Loucy (cell line): ENCODE measurements around the gene NRXN3.

Experiments used
- H2AFZ ChIP-seq: fragments of 200-600 bp; sonication (generic); 2 replicates; pipeline ENCODE4 v1.6.0; 2016; ENCODE audit warnings: antibody characterized with exemption, mild to moderate bottlenecking, low read length, moderate library complexity
- H3F3A ChIP-seq: fragments of 200-600 bp; 2 replicates; pipeline ENCODE4 v1.6.0; 2016; ENCODE audit warnings: antibody characterized with exemption, low read depth, mild to moderate bottlenecking
- H3K27me3 ChIP-seq: fragments of 200-600 bp; sonication (generic); 2 replicates; pipeline ENCODE4 v1.6.1; 2014; ENCODE audit warnings: low read length, mild to moderate bottlenecking; ENCODE audit not compliant: insufficient read depth, poor library complexity, severe bottlenecking
- H3K36me3 ChIP-seq: fragments of 200-600 bp; sonication (generic); 2 replicates; pipeline ENCODE4 v1.6.1; 2016; ENCODE audit warnings: low read length; ENCODE audit not compliant: insufficient read depth
- H3K4me1 ChIP-seq: fragments of 200-600 bp; sonication (generic); 2 replicates; pipeline ENCODE4 v1.5.1; 2014; ENCODE audit warnings: low read length, mild to moderate bottlenecking; ENCODE audit not compliant: insufficient read depth, poor library complexity, severe bottlenecking
- H3K4me2 ChIP-seq: fragments of 200-600 bp; sonication (generic); 2 replicates; pipeline ENCODE4 v1.6.0; 2014; ENCODE audit warnings: antibody characterized with exemption, low read length, low read depth, mild to moderate bottlenecking; ENCODE audit not compliant: poor library complexity, severe bottlenecking
- H3K4me3 ChIP-seq: fragments of 200-600 bp; sonication (generic); 2 replicates; pipeline ENCODE4 v1.5.1; 2014; ENCODE audit warnings: low read length, mild to moderate bottlenecking, mixed read lengths; ENCODE audit not compliant: poor library complexity, severe bottlenecking
- H3K79me2 ChIP-seq: fragments of 200-600 bp; sonication (generic); 2 replicates; pipeline ENCODE4 v1.6.1; 2014; ENCODE audit warnings: low read length; ENCODE audit not compliant: insufficient read depth
- H3K9ac ChIP-seq: fragments of 200-600 bp; sonication (generic); 2 replicates; pipeline ENCODE4 v1.6.0; 2014; ENCODE audit warnings: mild to moderate bottlenecking, low read depth, low read length, moderate library complexity; ENCODE audit not compliant: poor library complexity, severe bottlenecking
- H3K9me2 ChIP-seq: fragments of 200-600 bp; sonication (generic); replicated peaks from 2 replicates; pipeline ENCODE4 v1.6.1; 2016; ENCODE audit warnings: low read depth, low read length, mixed read lengths
- H3K9me3 ChIP-seq: fragments of 200-600 bp; sonication (generic); 2 replicates; pipeline ENCODE4 v1.6.1; 2014; ENCODE audit warnings: mild to moderate bottlenecking, antibody characterized with exemption, low read length, low read depth; ENCODE audit not compliant: insufficient read depth
- H4K20me1 ChIP-seq: fragments of 200-600 bp; sonication (generic); 2 replicates; pipeline ENCODE4 v1.6.0; 2014; ENCODE audit warnings: antibody characterized with exemption, low read length, mild to moderate bottlenecking; ENCODE audit not compliant: insufficient read depth, poor library complexity, severe bottlenecking
- EZH2phosphoT487 ChIP-seq: fragments of 200-600 bp; IDR thresholded peaks from 2 replicates; pipeline ENCODE4 v1.6.1; 2018; ENCODE audit warnings: antibody characterized with exemption, mild to moderate bottlenecking, moderate library complexity, borderline replicate concordance
- TF ChIP-seq, protein P1 (sequence below): fragments of 200-600 bp; sonication (generic); conservative IDR thresholded peaks from 2 replicates; pipeline ENCODE4 v1.5.1; 2014; ENCODE audit warnings: mild to moderate bottlenecking, antibody characterized with exemption, low read length

Gene NRXN3

DNA sequence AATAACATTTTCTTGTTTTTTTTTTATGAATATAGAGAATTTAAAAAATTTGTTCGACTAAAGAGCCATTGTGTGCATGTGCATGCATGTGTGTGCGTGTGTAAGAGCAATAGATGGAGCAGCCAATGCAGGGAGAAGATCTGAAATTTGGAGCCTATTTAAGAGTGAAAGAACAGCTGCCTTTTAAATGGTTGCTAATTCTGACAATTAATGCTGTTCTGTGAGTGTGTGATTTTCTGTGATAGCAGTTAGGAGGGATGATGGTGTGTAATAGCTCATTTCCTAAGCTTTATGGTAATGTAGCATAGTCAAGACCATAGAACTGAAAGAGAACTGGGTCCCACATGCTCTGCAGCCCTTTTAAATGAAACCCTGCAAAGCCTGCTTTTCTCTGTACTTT is 137.9 kb downstream of the NRXN3 start:
- no peak overlapping the region for H3K9ac ChIP-seq
- no peaks in the 10 kb centered on the region for H3K9me3 ChIP-seq
- no peaks in the 10 kb centered on the region for H3K9me2 ChIP-seq
- no peaks in the 10 kb centered on the region for H3K79me2 ChIP-seq
- no peaks in the 10 kb centered on the region for H3F3A ChIP-seq
- H2AFZ ChIP-seq: no peak overlapping the region
- no peaks in the 10 kb centered on the region for H4K20me1 ChIP-seq
- TF ChIP-seq, protein P1, sequence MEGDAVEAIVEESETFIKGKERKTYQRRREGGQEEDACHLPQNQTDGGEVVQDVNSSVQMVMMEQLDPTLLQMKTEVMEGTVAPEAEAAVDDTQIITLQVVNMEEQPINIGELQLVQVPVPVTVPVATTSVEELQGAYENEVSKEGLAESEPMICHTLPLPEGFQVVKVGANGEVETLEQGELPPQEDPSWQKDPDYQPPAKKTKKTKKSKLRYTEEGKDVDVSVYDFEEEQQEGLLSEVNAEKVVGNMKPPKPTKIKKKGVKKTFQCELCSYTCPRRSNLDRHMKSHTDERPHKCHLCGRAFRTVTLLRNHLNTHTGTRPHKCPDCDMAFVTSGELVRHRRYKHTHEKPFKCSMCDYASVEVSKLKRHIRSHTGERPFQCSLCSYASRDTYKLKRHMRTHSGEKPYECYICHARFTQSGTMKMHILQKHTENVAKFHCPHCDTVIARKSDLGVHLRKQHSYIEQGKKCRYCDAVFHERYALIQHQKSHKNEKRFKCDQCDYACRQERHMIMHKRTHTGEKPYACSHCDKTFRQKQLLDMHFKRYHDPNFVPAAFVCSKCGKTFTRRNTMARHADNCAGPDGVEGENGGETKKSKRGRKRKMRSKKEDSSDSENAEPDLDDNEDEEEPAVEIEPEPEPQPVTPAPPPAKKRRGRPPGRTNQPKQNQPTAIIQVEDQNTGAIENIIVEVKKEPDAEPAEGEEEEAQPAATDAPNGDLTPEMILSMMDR: no peak
- no peak for TF ChIP-seq EZH2phosphoT487
- no peak overlapping the region for H3K4me2 ChIP-seq
- H3K4me3 ChIP-seq: no peak overlapping the region
- no peaks in the 10 kb centered on the region for H3K27me3 ChIP-seq
- H3K4me1 ChIP-seq: no peaks in the 10 kb centered on the region
- H3K36me3 ChIP-seq: no peaks in the 10 kb centered on the region

DNA sequence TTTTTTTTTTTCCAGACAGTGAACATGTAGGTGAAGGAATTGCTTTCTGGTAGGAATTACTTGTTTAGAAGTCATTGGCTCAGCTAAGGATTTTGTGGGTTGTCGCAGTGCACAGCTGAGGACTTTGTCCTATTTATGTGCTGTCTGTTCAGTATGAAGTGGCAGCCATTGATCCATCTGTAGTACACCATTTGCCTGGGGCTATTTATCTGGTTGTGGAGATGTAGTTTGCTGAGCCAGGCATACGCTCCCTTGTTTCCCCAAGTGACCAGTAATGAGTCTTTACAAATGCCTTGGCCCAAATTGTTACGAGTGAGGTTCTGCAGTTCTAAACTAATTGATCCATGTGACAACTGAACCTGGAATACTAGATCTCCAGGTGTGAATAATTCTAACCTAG is 140.1 kb downstream of the NRXN3 start:
- no peaks in the 10 kb centered on the region for H4K20me1 ChIP-seq

DNA sequence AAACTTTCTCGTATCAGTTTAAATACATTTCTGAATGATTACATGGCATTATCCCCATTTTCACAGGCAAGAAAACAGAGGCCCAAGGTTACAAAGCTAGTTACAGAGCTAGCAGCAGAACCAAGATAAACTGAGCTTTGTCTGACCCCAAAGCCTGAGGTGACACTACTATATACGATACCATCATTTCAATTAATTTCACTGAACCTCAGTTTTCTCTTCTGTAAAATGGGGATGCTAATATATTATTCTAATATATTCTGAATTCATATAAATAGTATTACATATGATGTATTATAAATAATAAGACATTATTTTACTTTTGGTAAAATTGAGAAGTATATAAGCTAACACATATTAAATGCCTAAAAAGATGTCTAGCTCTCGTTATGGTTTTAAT is 143.3 kb downstream of the NRXN3 start:
- no peak overlapping the region for H2AFZ ChIP-seq
- H3K4me1 ChIP-seq: no peaks in the 10 kb centered on the region
- no peaks in the 10 kb centered on the region for H3K9me2 ChIP-seq
- H3K36me3 ChIP-seq: no peaks in the 10 kb centered on the region
- H3K4me3 ChIP-seq: no peak overlapping the region
- no peaks in the 10 kb centered on the region for H4K20me1 ChIP-seq
- H3K9ac ChIP-seq: no peak overlapping the region
- no peaks in the 10 kb centered on the region for H3F3A ChIP-seq
- H3K27me3 ChIP-seq: no peaks in the 10 kb centered on the region
- no peaks in the 10 kb centered on the region for H3K79me2 ChIP-seq
- H3K4me2 ChIP-seq: no peak overlapping the region
- no peaks in the 10 kb centered on the region for H3K9me3 ChIP-seq
- no peak for TF ChIP-seq EZH2phosphoT487
- TF ChIP-seq, protein P1: no peak

More for the DNA sequence above, 140.1 kb downstream of the NRXN3 start:
- no peaks in the 10 kb centered on the region for H3K9me3 ChIP-seq
- H3K4me1 ChIP-seq: no peaks in the 10 kb centered on the region
- no peak overlapping the region for H3K4me2 ChIP-seq
- H3K36me3 ChIP-seq: no peaks in the 10 kb centered on the region
- no peak overlapping the region for H2AFZ ChIP-seq
- no peaks in the 10 kb centered on the region for H3K79me2 ChIP-seq
- H3K9ac ChIP-seq: no peak overlapping the region
- no peak for TF ChIP-seq EZH2phosphoT487
- TF ChIP-seq, protein P1: no peak
- H3K4me3 ChIP-seq: no peak overlapping the region
- no peaks in the 10 kb centered on the region for H3K9me2 ChIP-seq
- H3K27me3 ChIP-seq: no peaks in the 10 kb centered on the region
- H3F3A ChIP-seq: no peaks in the 10 kb centered on the region
